NAMALWA (cell line): ENCODE data around the gene UBA7.
"Not testable (repeated sequence)": the region's sequence is repeated elsewhere in the genome, so short reads cannot be mapped to it uniquely, and the experiment has no call there.

ENCODE experiments used
- DNase-seq: peaks from one replicate; pipeline ENCODE4 v3.0.0-alpha.2; 2015; ENCODE audit warnings: low spot score

Gene UBA7

DNA sequence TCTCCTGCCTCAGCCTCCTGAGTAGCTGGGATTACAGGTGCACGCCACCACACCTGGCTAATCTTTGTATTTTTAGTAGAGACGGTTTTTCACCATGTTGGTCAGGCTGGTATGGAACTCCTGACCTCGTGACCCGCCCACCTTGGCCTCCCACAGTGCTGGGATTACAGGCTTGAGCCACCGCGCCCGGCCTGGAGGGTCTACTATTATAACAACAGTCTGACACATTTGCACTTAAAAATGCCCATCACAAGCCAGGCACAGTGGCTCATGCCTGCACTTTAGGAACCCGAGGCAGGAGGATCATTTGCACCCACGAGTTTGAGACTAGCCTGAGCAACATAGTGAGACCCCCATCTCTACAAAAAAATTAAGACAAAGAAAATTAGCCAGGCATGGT is 31.5 kb downstream of the UBA7 start:
- DNase-seq: not testable (repeated sequence)

DNA sequence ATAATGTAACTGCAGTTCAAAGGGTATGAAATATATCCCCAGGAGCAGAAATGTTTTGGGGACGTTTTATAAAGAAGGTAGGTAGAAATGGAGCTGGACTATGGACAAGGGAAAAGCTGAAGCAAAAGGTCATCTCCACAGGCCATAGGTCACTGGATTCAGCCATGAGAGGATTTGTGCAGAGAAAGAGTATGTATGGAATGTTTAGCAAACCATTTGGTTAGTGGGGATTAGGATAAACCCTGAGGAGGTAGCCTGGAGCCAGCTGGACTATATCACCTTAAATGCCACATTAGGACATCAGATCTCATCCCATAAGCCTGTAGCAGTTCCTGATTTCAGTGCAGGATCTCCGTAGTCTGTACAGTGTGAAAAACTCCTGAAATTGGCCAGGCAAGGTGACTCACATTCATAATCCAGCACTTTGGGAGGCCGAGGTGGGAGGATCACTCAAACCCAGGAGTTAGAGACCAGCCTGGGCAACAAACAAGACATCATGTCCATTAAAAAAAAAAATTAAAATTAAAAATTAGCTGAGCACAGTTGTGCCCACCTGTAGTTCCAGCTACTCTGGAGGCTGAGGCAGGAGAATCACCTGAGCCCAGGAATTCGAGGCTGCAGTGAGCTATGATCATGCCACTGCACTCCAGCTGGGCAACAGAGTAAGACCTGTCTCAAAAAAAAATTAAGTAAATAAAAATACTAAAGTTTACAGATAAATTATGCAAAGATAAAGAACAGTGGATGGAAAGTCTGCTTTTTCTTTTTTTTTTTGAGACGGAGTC is 32.1 kb downstream of the UBA7 start:
- no peak for DNase-seq

GRCh38 chr3:49780975-49781365 is 32.8 kb downstream of the UBA7 start:
- DNase-seq: not testable (repeated sequence)

GRCh38 chr3:49780080-49780974 is 33.4 kb downstream of the UBA7 start:
- no peak for DNase-seq

- DNase-seq: no peak
These were observed 34.2 kb downstream of the UBA7 start for GRCh38 chr3:49779358-49780079.

- not testable (repeated sequence) for DNase-seq
These were observed 37.7 kb downstream of the UBA7 start for GRCh38 chr3:49776101-49776500.

DNA sequence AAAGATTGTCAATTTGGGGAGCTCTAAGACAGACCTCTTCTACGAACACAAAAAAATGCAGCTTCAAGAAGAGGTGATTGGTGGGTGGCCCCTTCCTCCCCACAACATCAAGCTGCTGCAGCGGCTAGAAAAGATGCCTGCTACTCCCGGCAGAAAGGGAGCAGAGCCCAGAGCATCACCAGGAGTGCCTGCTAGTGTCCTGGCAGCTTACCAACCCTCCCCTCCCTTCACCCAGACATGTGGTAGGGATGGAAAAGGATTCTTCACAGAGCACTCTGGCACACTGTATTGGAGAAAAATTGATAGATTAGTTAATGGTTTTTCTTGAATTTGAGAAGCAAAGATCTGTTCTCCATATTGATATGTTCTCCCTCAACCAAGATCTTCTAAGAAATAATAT is 38.2 kb downstream of the UBA7 start:
- no peak for DNase-seq

DNA sequence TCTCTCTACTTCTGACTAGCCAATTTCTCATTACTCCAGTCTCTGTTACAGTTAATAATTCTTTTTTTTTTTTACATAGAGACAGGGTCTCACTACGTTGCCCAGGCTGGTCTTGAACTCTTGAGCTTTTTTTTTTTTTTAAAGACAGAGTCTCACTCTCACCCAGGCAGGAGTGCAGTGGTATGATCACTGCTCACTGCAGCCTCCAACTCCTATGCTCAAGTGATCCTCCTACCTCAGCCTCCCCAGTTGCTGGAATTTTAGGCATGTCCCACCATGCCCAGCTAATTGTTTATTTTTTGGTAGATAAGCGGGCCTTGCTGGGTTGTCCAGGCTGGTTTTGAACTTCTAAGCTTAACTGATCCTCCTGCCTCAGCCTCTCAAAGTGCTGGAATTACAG is 41.0 kb downstream of the UBA7 start:
- no peak for DNase-seq

DNA sequence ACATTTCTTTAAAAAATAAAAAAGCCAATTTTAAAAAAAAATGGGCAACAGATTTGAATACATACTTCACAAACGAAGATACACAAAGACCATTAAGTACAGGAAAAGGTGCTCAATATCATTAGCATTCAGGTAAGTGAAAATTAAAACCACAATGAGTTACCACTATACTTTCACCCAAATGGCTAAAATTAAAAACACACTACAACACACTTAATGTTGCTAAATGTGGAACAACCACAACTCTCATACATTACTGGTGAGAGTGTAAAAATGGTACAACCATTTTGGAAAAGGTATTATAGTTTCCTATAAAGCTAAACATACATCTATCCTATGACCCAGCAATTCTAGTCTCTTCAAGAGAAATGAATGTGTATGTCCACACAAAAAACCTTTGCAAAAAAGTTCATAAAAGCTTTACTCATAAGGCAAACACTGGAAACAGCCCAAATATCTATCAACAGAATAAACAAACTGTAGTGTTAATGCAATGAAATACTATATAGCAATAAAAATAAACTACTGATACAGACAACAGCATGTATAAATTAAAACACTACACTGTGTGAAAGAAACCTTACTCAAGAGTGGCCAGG is 42.3 kb downstream of the UBA7 start:
- DNase-seq: no peak

- no peak for DNase-seq
These were observed 43.8 kb downstream of the UBA7 start for GRCh38 chr3:49769926-49770325.

- no peak for DNase-seq
These were observed 44.4 kb downstream of the UBA7 start for GRCh38 chr3:49769286-49769915.

- DNase-seq: no peak
These were observed 49.8 kb downstream of the UBA7 start for GRCh38 chr3:49763981-49764380.

DNA sequence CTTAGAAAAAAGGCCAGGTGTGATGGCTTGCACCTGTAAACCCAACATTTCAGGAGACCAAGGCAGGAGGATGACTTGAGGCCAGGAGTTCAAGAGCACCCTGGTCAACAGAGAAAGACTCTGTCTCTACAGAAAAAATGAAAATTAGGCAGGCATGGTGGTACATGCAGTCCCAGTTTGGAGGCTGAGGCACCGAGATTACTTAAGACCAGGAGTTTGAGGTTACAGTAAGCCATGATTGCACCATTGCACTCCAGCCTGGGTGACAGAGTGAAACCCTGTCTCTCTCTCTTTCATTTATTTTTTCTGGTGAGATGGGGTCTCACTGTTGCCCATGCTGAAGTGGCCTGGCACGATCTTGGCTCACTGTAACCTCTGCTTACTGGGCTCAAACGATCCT is 52.1 kb downstream of the UBA7 start:
- no peak for DNase-seq

GRCh38 chr3:49759226-49759625 is 54.5 kb downstream of the UBA7 start:
- DNase-seq: no peak

GRCh38 chr3:49757197-49757596 is 56.6 kb downstream of the UBA7 start:
- no peak for DNase-seq

GRCh38 chr3:49756036-49756435 is 57.7 kb downstream of the UBA7 start:
- no peak for DNase-seq
